B cell (primary cell): ENCODE results near the gene MSX1. TPM values are rescaled to one million over a fixed set of nuclear protein-coding genes. Genes with fewer than 3 reads are reported as not detected.

ENCODE experiments used
- ATAC-seq: fragments of 200-7000 bp; cut with Tn5 transposase; one replicate; pipeline ENCODE4 v1.10.0; 2021; ENCODE audit warnings: low read depth, mild to moderate bottlenecking, moderate number of reproducible peaks, moderate library complexity
- CTCF ChIA-PET: fragments of 350-600 bp; sonication (Branson Sonifier 250); formaldehyde crosslinking; loops from one replicate; lab custom pipeline; 2021; ENCODE audit warnings: antibody characterized with exemption, inconsistent platforms; lab: Charles Lee
- POLR2A ChIA-PET: fragments of 350-600 bp; sonication (Branson Sonifier 250); formaldehyde crosslinking; loops from one replicate; lab custom pipeline; 2021; ENCODE audit warnings: antibody characterized with exemption; lab: Charles Lee
- DNase-seq: peaks from one replicate; pipeline ENCODE4 v3.0.0; 2013
- H2AFZ ChIP-seq: 2 replicates; pipeline ENCODE4 v1.6.1; 2012; ENCODE audit warnings: mild to moderate bottlenecking, low read depth, low read length; ENCODE audit not compliant: insufficient read depth, poor library complexity, severe bottlenecking
- H3K27ac ChIP-seq, 2 donors: 1 replicate in 1 of 2; 2 replicates in 1 of 2; pipeline ENCODE4 v1.5.1; 2012 to 2013; ENCODE audit warnings: low read length in 2 of 2, mild to moderate bottlenecking in 2 of 2, moderate library complexity in 1 of 2
- H3K27me3 ChIP-seq, 4 experiments: fragments of 200-600 bp in 1 of 4; sonication (generic) in 1 of 4; replicated peaks in 1 of 4; 1 replicate in 2 of 4; 2 replicates in 2 of 4; pipeline versions ENCODE4 v1.6.1 to v1.7.0; 2013 to 2016; ENCODE audit warnings: low read length in 3 of 4, mild to moderate bottlenecking in 2 of 4, mixed read lengths in 1 of 4, moderate library complexity in 1 of 4; ENCODE audit not compliant: insufficient read depth in 4 of 4, control insufficient read depth in 3 of 4; ENCODE audit errors: control extremely low read depth in 1 of 4
- H3K36me3 ChIP-seq, 2 experiments: replicated peaks in 1 of 2; 1 replicate in 1 of 2; 2 replicates in 1 of 2; pipeline versions ENCODE4 v1.6.1 to v1.7.1; 2013; ENCODE audit warnings: low read length in 1 of 2; ENCODE audit not compliant: insufficient read depth in 2 of 2, control insufficient read depth in 1 of 2; ENCODE audit errors: control extremely low read depth in 1 of 2, extremely low read depth in 1 of 2
- H3K4me1 ChIP-seq, 2 donors: fragments of 200-600 bp in 1 of 2; sonication (generic) in 1 of 2; 1 replicate in 1 of 2; 2 replicates in 1 of 2; pipeline versions ENCODE4 v1.5.1 to v1.6.1; 2013 to 2017; ENCODE audit warnings: low read length in 2 of 2; ENCODE audit not compliant: control insufficient read depth in 2 of 2, insufficient read depth in 2 of 2
- H3K4me2 ChIP-seq: replicated peaks from 2 replicates; pipeline ENCODE3; 2012; ENCODE audit warnings: mild to moderate bottlenecking, low read depth, low read length; ENCODE audit not compliant: poor library complexity, severe bottlenecking
- H3K4me3 ChIP-seq, 5 experiments: fragments of 200-600 bp in 1 of 5; sonication (generic) in 1 of 5; 1 replicate in 3 of 5; 2 replicates in 2 of 5; pipeline versions ENCODE4 v1.5.1 to v1.7.0; 2011 to 2016; ENCODE audit warnings: low read length in 4 of 5, mild to moderate bottlenecking in 4 of 5, low read depth in 2 of 5, control low read depth in 1 of 5, moderate library complexity in 1 of 5; ENCODE audit not compliant: insufficient read depth in 1 of 5; ENCODE audit errors: control extremely low read depth in 1 of 5, extremely low read depth in 1 of 5
- H3K79me2 ChIP-seq: fragments of 200-600 bp; sonication (generic); one replicate; pipeline ENCODE4 v1.6.0; 2016; ENCODE audit warnings: low read length; ENCODE audit not compliant: control insufficient read depth, insufficient read depth
- H3K9ac ChIP-seq: fragments of 200-600 bp; sonication (generic); 2 replicates; pipeline ENCODE4 v1.6.1; 2017; ENCODE audit warnings: mild to moderate bottlenecking, low read length, moderate library complexity
- H3K9me3 ChIP-seq, 3 donors: one replicate each; pipeline versions ENCODE4 v1.6.1 to v1.7.1; 2013; ENCODE audit warnings: low read length in 2 of 3; ENCODE audit not compliant: control insufficient read depth in 2 of 3, insufficient read depth in 1 of 3; ENCODE audit errors: control extremely low read depth in 1 of 3
- H4K20me1 ChIP-seq: 2 replicates; pipeline ENCODE4 v1.6.0; 2012; ENCODE audit warnings: mild to moderate bottlenecking, low read length; ENCODE audit not compliant: insufficient read depth, control insufficient read depth, poor library complexity, severe bottlenecking
- H3K27ac Mint-ChIP-seq: one replicate; pipeline ENCODE4 v1.8.0; 2021; ENCODE audit warnings: mixed read lengths
- H3K27me3 Mint-ChIP-seq: one replicate; pipeline ENCODE4 v1.8.0; 2021; ENCODE audit warnings: mixed read lengths
- H3K4me1 Mint-ChIP-seq: one replicate; pipeline ENCODE4 v1.8.0; 2021; ENCODE audit warnings: mixed read lengths
- H3K4me3 Mint-ChIP-seq: one replicate; pipeline ENCODE4 v1.8.0; 2021; ENCODE audit warnings: mixed read lengths
- H3K9me3 Mint-ChIP-seq: one replicate; pipeline ENCODE4 v1.8.0; 2022; ENCODE audit warnings: mixed read lengths; ENCODE audit not compliant: insufficient read depth
- CTCF ChIP-seq: fragments of 200-600 bp; IDR thresholded peaks from one replicate; pipeline ENCODE4 v1.8.0; 2022; ENCODE audit warnings: antibody characterized with exemption, mild to moderate bottlenecking
- EZH2 ChIP-seq: IDR thresholded peaks from 2 replicates; pipeline ENCODE4 v1.6.1; 2012; ENCODE audit warnings: borderline replicate concordance, low read depth, mild to moderate bottlenecking, moderate library complexity, low read length; ENCODE audit not compliant: insufficient read depth, poor library complexity, severe bottlenecking
- WGBS: methylation state at CpG from one replicate; pipeline ENCODE4 v1.1.5; 2013; ENCODE audit warnings: missing lambda C conversion rate; ENCODE audit not compliant: insufficient coverage; 5-methylcytosine and 5-hydroxymethylcytosine counted together
- intact Hi-C: fragments of 100-400 bp; cut with micrococcal nuclease; formaldehyde crosslinking; loops from one replicate; pipeline ENCODE4 v1.10.0; 2022
- polyA plus RNA-seq: library from polyadenylated mRNA; depleted of rRNA; stranded (reverse); fragments of >200 nt; gene quantifications from 2 replicates; pipeline ENCODE4 v1.2.3, GENCODE V29; 2012
- total RNA-seq, 2 donors: library from RNA; stranded (reverse); fragments of 120-200 nt in 1 of 2; gene quantifications; 1 replicate in 1 of 2; 2 replicates in 1 of 2; pipeline versions ENCODE4 v1.2.3 to v1.2.4, GENCODE V29; 2013 to 2022

The MSX1 gene
- total and polyA plus RNA-seq, 2 donors (not counting 1 experiment from before 2014, with no cell fraction given) = 0.09 TPM; not detected in 1

- Histone ChIP-seq H3K27ac (no peak overlapping the region), H3K4me3 (no peak overlapping the region), H2AFZ (no peak overlapping the region), H4K20me1 (no peaks in the 10 kb centered on the region), H3K79me2 (no peaks in the 10 kb centered on the region), H3K4me1 (no peaks in the 10 kb centered on the region), H3K27me3 (peaks cover 0 to 7% (median 0%) of the 10 kb centered on the region in 4 experiments), H3K9me3 (peaks cover 1 to 18% (median 2%) of the 10 kb centered on the region in 3 donors), H3K4me2 (no peak overlapping the region), H3K36me3 (no peaks in the 10 kb centered on the region), H3K9ac (no peak overlapping the region)
- no peak for TF ChIP-seq CTCF
- TF ChIP-seq EZH2 = no peak
- CTCF ChIA-PET = interaction anchor here (1.5 kb wide), 1 partner anchor 32 kb away, joined by 6 read pairs; no protein-coding TSS in a partner anchor
- ATAC-seq (no peak), DNase-seq (no peak)
- 83% methylated on average over 1 of the region's 2 CpGs for WGBS
- Mint-ChIP-seq H3K27ac (no peak overlapping the region), H3K9me3 (peaks cover 2% of the 10 kb centered on the region), H3K27me3 (peaks cover 31% of the 10 kb centered on the region), H3K4me3 (no peak overlapping the region), H3K4me1 (no peaks in the 10 kb centered on the region)
- POLR2A ChIA-PET = no interaction called here
- intact Hi-C loops = no loop called here
Measured at GRCh38 chr4:4912155-4912554, 52.7 kb downstream of the MSX1 start.

- no peak overlapping the region for H3K27ac ChIP-seq
- WGBS = no CpG with 5 or more reads among the region's 2 CpGs
- no peak overlapping the region for H3K27ac Mint-ChIP-seq
- ChIA-PET POLR2A (no interaction called here), CTCF (no interaction called here)
- intact Hi-C loops = no loop called here
- H3K9me3 ChIP-seq = peaks cover 1 to 23% (median 11%) of the 10 kb centered on the region in 3 donors
- no peak overlapping the region for H3K9ac ChIP-seq
- no peak overlapping the region for H3K4me3 Mint-ChIP-seq
- no peaks in the 10 kb centered on the region for H3K79me2 ChIP-seq
- H3K4me3 ChIP-seq = no peak overlapping the region
- peaks cover 2% of the 10 kb centered on the region for H3K9me3 Mint-ChIP-seq
- H2AFZ ChIP-seq = no peak overlapping the region
- no peak overlapping the region for H3K4me2 ChIP-seq
- no peaks in the 10 kb centered on the region for H3K36me3 ChIP-seq
- no peak for TF ChIP-seq EZH2
- no peak for TF ChIP-seq CTCF
- H3K4me1 ChIP-seq = no peaks in the 10 kb centered on the region
- H4K20me1 ChIP-seq = no peaks in the 10 kb centered on the region
- peaks cover 0 to 7% (median 0%) of the 10 kb centered on the region in 4 experiments for H3K27me3 ChIP-seq
- peaks cover 2% of the 10 kb centered on the region for H3K4me1 Mint-ChIP-seq
- DNase-seq (no peak), ATAC-seq (no peak)
- peaks cover 28% of the 10 kb centered on the region for H3K27me3 Mint-ChIP-seq
Measured at GRCh38 chr4:4913147-4913561, 53.7 kb downstream of the MSX1 start.

Other genes with a start within 250 kb of the MSX1 start
- not detected in 2 replicates for gene CYTL1, start 159.8 kb downstream of the MSX1 start, total RNA-seq
- not detected in 2 replicates for gene CYTL1, start 159.8 kb downstream of the MSX1 start, polyA plus RNA-seq
- 0.22 and 0.44 TPM in 2 replicates for gene STK32B, start 191.8 kb downstream of the MSX1 start, total RNA-seq
- gene STK32B, start 191.8 kb downstream of the MSX1 start, polyA plus RNA-seq = 0.30 and 0.42 TPM in 2 replicates